NOMO-1 treated with DMSO at 0.1 percent for 48 hours (cell line): ENCODE results near the gene CARD19.

Experiments
- DNase-seq: peaks from one replicate; lab custom pipeline; 2025; ENCODE audit not compliant: unreplicated experiment; lab: John Stamatoyannopoulos, UW

Gene CARD19

DNA sequence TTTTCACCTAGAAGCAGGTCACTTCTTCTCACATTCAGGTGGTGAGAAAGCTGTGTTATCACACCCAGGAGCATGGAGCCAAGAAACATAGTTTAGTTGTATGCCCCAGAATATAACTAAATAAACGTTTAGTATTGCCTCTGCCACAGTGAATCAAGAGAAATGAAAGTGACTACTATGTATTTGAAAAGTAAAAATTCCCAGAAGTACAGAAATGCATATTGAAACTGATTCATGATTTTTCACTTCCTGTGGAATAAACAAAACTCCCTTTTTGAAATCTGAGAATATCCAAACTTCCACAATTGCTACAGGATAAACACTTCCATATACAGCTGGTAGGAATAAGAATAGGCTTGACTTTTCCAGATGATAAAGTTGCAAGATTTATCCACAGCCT, 53.3 kb downstream of the CARD19 start:
- no peak for DNase-seq

DNA sequence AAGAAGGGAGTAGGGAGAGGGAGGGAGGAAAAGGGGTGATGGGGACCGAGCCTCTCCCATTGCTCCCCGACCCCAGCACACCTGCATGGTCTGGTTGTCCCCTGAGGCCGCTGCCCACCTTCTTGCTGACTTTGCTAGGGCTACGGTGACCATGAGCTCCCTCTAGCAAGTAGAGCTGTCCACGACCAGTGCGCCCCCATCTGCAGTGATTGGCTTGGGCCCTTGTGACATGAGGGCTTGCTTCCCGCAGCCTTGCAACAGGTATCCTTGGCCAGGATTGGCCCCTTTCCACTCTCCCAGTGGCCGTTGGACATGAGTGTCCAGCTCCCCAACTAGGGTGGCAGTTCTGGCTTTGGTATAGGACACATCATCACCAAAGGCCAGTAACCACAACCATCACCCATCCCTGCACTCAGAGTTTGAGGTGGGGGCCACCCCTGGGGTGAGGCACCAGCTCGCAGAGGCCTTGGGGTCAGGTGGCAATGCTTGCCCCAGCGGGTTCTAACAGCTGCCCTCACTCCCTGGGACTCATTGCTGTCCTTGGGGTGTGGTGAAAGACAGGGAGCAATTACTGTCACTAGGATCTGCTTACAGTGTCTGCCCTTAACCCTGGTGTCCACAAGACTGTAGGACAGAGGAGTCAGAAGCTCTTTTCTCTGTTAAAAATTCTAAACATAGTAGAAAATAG, 55.2 kb downstream of the CARD19 start:
- DNase-seq, result no peak

DNA sequence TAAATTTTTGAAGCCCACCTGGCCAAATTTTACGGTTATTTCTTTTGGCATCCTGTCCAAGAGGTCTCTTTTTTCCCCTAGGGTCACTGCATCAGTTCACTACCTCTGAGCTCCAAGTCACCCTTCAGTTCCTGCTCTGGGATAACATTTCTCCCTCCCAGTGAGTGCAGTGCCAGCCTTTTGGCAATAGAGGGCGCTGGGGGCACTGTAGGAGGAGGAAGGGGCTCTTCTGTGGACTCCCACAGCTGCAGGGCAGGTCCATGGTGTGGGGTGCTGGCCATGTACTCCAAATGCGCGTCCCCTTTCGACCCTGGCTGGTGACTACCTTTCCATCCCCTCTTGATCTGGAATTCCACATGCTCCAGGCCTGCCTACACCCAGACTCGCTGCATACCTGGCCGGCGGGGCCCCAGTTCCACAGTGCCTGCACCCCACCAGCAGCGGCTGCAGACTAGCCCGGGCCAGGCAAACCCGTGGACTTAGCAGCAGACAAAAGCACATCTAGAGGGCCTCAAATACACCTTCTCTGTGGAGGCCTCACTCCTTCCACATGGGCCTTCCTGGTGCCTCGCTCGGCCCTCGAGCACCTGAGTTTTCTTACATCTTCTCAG, 58.4 kb downstream of the CARD19 start:
- DNase-seq, result peak; percentile 36

DNA sequence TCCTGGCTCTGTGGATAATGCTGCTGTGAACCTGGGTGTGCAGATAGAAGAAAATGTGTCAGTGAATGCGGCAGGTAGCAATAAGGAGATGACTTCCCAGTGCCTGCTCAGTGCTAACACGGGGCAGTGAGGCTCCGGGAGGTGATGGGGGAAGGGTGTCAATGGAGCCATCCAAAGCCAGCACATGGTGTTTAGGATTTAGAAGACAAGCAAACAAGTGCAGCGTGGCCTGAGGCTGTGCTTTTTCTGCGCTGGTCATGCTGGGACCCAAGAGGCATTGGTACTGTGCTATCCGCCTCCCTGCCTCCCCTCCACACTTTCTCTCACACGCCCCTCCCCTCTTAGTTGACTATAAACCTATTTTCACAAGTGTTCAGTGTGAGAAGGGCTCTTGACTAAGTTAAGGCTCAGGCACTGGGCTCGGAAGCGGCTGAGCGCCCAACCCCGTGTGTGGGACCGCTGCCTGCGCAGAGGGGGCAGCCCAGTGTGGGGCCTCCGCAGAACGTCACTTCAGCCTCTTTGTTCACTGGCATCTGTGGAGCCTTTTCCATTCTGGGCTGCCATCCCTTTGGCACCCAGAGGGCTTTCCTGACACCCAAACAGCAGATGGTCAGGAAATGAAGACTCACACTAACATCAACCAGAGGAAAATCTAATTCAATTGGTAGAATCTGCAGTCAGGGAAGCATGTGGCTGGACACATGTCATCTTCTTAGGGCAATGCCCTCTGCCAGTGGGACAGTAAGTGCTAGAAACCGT, 59.9 kb downstream of the CARD19 start:
- no peak for DNase-seq

DNA sequence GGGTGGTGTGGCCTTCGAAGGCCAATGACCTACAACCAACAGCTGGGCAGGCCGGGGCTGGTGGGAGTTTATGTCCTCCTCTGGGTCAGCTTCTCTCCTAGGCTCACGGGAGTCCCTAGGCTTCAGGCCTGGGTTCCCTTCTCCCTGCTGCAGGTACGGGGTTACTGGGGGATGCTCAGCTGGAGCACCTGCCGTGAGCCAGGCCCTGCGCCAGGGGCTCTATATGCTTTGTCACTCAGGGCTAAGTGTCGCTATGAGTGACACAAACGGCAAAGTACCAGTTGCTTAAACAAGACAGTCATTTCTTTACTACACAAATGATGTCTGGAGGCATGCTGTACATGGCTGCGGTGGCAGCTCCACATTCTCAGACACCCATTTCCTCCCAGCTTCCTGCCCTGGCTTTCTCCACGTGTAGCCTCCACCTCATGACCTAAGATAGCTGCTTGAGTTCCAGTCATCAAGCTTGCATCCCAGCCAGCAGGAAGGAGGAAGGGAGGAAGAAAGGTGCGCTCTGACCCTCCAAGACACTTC, 60.5 kb downstream of the CARD19 start:
- DNase-seq, result no peak

DNA sequence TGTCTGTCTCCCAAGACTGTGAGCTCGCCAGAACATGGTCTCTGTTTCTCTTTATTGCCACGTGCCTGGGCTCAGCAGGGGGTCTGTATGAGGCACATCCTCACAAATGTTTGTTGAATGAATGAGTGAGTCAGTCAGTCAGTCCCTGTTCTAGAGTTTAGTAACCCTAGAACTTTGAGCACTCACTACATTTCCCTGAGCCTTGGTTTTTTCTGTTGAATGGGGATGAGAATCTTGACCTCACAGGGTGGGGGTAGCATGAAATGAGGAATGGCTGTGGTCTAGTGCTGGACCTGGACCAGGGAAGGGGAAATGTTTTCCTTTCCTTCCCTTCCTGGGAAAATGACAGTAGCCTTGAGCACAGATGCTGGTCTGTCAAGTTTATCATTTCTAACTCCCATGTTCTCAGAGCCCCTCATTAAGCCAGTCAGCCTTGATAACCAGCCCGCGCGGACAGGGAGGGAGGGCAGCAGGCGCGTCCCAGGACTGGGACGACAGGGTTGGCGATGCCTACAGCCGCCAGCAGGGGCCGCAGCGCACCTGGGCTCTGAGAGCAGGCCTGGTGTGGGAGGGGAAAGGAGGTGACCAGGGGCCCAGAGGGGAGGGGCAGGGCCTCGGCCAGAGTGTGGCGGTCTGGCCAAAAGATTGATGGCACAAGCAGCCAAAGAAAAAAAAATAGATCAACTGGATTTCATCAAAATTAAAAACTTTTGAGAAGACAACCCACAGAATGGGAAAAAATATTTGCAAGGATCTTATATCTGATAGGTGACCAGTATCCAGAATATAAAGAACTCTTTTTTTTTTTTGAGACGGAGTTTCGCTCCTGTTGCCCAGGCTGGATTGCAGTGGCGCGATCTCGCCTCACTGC, 63.8 kb downstream of the CARD19 start:
- peak; percentile 54 for DNase-seq

DNA sequence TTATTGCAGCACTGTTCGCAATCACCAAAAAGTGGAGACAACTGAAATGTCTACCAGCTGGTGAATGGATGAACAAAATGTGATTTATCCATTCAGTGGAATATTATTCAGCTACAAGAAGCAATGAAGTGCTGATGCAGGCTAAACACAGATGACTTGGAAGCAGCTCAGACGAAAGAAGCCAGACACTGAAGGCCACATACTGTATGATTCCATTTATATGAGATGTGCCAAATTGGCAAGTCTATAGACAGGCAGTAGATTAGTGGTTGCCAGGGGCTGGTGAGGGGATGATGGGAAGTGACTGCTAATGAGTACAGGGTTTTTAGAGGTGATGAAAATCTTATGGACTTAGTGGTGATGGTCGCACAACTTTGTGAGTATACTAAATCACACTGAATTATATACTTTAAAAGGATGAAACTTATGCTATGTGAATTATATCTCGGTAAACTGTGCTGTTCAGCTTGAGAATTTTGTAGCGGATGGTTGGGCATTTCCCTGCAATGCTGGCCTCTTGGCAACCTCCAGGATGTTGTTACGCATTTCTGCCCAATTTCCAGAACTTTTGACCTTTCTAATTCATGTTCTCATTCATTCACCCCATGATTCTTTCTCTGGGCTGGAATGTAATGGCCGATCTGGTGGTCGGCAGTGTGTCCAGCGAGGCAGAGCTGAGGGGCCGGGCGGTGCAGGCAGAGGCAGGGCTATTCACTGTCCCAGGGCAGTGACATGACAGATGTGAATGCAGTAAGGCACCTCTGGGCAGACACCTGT, 66.0 kb downstream of the CARD19 start:
- no peak for DNase-seq
